Stimulated activated CD4-positive, alpha-beta T cell treated with anti-CD3 and anti-CD28 coated beads, TNF-alpha, amount 100 ng/mL, for 24 hours (primary cell): ENCODE measurements around the gene SORCS2.

Source experiments
- DNase-seq, 3 experiments: peaks; one replicate each; pipeline ENCODE4 v3.0.0-alpha.2; 2020; ENCODE audit warnings: low read depth in 3 of 3

The SORCS2 gene

GRCh38 chr4:7267829-7268228 is 75.5 kb downstream of the SORCS2 start:
- no peak for DNase-seq

- DNase-seq, result no peak
These were observed 76.6 kb downstream of the SORCS2 start for GRCh38 chr4:7268941-7269340.

GRCh38 chr4:7270121-7270520 is 77.8 kb downstream of the SORCS2 start:
- no peak for DNase-seq

- DNase-seq, result no peak
These were observed 80.1 kb downstream of the SORCS2 start for GRCh38 chr4:7272404-7272803.

GRCh38 chr4:7273738-7274297 is 81.5 kb downstream of the SORCS2 start:
- DNase-seq, result no peak

GRCh38 chr4:7275067-7275466 is 82.7 kb downstream of the SORCS2 start:
- DNase-seq, result no peak

- no peak for DNase-seq
These were observed 83.3 kb downstream of the SORCS2 start for GRCh38 chr4:7275490-7276154.

- no peak for DNase-seq
These were observed 84.2 kb downstream of the SORCS2 start for GRCh38 chr4:7276515-7276914.

- no peak for DNase-seq
These were observed 85.9 kb downstream of the SORCS2 start for GRCh38 chr4:7278071-7278765.

- no peak for DNase-seq
These were observed 86.6 kb downstream of the SORCS2 start for GRCh38 chr4:7278981-7279380.

- no peak for DNase-seq
These were observed 87.6 kb downstream of the SORCS2 start for GRCh38 chr4:7279902-7280301.

GRCh38 chr4:7280926-7281690 is 88.8 kb downstream of the SORCS2 start:
- no peak for DNase-seq

- DNase-seq, result no peak
These were observed 89.6 kb downstream of the SORCS2 start for GRCh38 chr4:7281691-7282665.

- no peak for DNase-seq
These were observed 90.6 kb downstream of the SORCS2 start for GRCh38 chr4:7282786-7283440.

- DNase-seq, result no peak
These were observed 93.1 kb downstream of the SORCS2 start for GRCh38 chr4:7285244-7286094.

GRCh38 chr4:7286170-7286569 is 93.8 kb downstream of the SORCS2 start:
- no peak for DNase-seq

GRCh38 chr4:7286798-7287197 is 94.5 kb downstream of the SORCS2 start:
- no peak for DNase-seq

- DNase-seq, result no peak
These were observed 95.1 kb downstream of the SORCS2 start for GRCh38 chr4:7287274-7287917.

- DNase-seq, result no peak
These were observed 95.6 kb downstream of the SORCS2 start for GRCh38 chr4:7287918-7288280.
